ENCODE results near the gene OXSR1.
"Not testable (repeated sequence)": the region's sequence is repeated elsewhere in the genome, so short reads cannot be mapped to it uniquely, and the experiment has no call there.

The OXSR1 gene

GRCh38 chr3:38235466-38235865 is 70.1 kb downstream of the OXSR1 start:
- DNase-seq, result no peak

GRCh38 chr3:38238416-38239008 is 73.2 kb downstream of the OXSR1 start:
- no peak for DNase-seq

- DNase-seq, result not testable (repeated sequence)
Measured at GRCh38 chr3:38242812-38243211, 77.5 kb downstream of the OXSR1 start.

- DNase-seq, result no peak
Measured at GRCh38 chr3:38245930-38246329, 80.6 kb downstream of the OXSR1 start.

- DNase-seq, result no peak
Measured at GRCh38 chr3:38247366-38248035, 82.2 kb downstream of the OXSR1 start.

GRCh38 chr3:38250198-38250597 is 84.9 kb downstream of the OXSR1 start:
- DNase-seq, result no peak

GRCh38 chr3:38251197-38251596 is 85.9 kb downstream of the OXSR1 start:
- no peak for DNase-seq

GRCh38 chr3:38253704-38254103 is 88.4 kb downstream of the OXSR1 start:
- no peak for DNase-seq

GRCh38 chr3:38254872-38255271 is 89.5 kb downstream of the OXSR1 start:
- DNase-seq, result no peak

- DNase-seq, result no peak
Measured at GRCh38 chr3:38255627-38256026, 90.3 kb downstream of the OXSR1 start.

GRCh38 chr3:38257583-38257982 is 92.2 kb downstream of the OXSR1 start:
- DNase-seq, result no peak

GRCh38 chr3:38260474-38260873 is 95.1 kb downstream of the OXSR1 start:
- DNase-seq, result no peak

- no peak for DNase-seq
Measured at GRCh38 chr3:38264353-38264771, 99.0 kb downstream of the OXSR1 start.

- DNase-seq, result no peak
Measured at GRCh38 chr3:38264779-38265178, 99.4 kb downstream of the OXSR1 start.

GRCh38 chr3:38265604-38266307 is 100.4 kb downstream of the OXSR1 start, which contains the start of gene SLC22A13:
TSS of gene SLC22A13 (plus strand) at chr3:38265812. CDS start at chr3:38265861, 49 bp downstream.
- no peak for DNase-seq

GRCh38 chr3:38266810-38267209 is 101.5 kb downstream of the OXSR1 start:
- DNase-seq, result no peak

GRCh38 chr3:38267662-38268061 is 102.3 kb downstream of the OXSR1 start:
- DNase-seq, result no peak

GRCh38 chr3:38268087-38268486 is 102.8 kb downstream of the OXSR1 start:
- peak; percentile 32 for DNase-seq

GRCh38 chr3:38268522-38268921 is 103.2 kb downstream of the OXSR1 start:
- DNase-seq, result peak; percentile 71

GRCh38 chr3:38270606-38271005 is 105.3 kb downstream of the OXSR1 start:
- DNase-seq, result no peak

- DNase-seq, result no peak
Measured at GRCh38 chr3:38271553-38271952, 106.2 kb downstream of the OXSR1 start.

GRCh38 chr3:38274864-38275649 is 109.7 kb downstream of the OXSR1 start:
- no peak for DNase-seq

- DNase-seq, result no peak
Measured at GRCh38 chr3:38275658-38276057, 110.3 kb downstream of the OXSR1 start.

Data from MV-4-11 (cell line).